H1 (cell line): ENCODE measurements around the gene RBMX. TPM values are rescaled to one million over a fixed set of nuclear protein-coding genes. Genes with fewer than 3 reads are reported as not detected.

ENCODE experiments used
- CTCF ChIA-PET: fragments of 300-600 bp; sonication (Branson Sonifier 250); formaldehyde crosslinking; loops from one replicate; lab custom pipeline; 2021; ENCODE audit not compliant: partially characterized antibody; lab: Charles Lee
- POLR2A ChIA-PET: fragments of 300-600 bp; sonication (Branson Sonifier 250); formaldehyde crosslinking; loops from one replicate; lab custom pipeline; 2021; ENCODE audit warnings: inconsistent platforms; ENCODE audit not compliant: partially characterized antibody; lab: Charles Lee
- DNase-seq, 2 experiments: peaks; one replicate each; pipeline versions ENCODE4 v3.0.0 to v3.0.0-alpha.2; 2010 to 2022; ENCODE audit warnings: low spot score in 2 of 2, low read depth in 1 of 2, mixed read lengths in 1 of 2
- FAIRE-seq: peaks from 2 replicates; lab custom pipeline; 2011; peaks lifted over from hg19 to GRCh38; lab: Jason Lieb, UNC
- H2AFZ ChIP-seq: 2 replicates; pipeline ENCODE4 v1.8.1; 2012; ENCODE audit warnings: low read length, inconsistent platforms
- H2AK5ac ChIP-seq: 2 replicates; pipeline ENCODE4 v1.6.1; 2013; ENCODE audit warnings: low read depth, low read length
- H2BK120ac ChIP-seq: replicated peaks from 2 replicates; pipeline ENCODE3; 2013; ENCODE audit warnings: low read depth, low read length, inconsistent platforms
- H2BK12ac ChIP-seq: 2 replicates; pipeline ENCODE4 v1.6.1; 2013; ENCODE audit warnings: low read depth, low read length
- H2BK15ac ChIP-seq: 2 replicates; pipeline ENCODE4 v1.6.1; 2013; ENCODE audit warnings: low read length
- H2BK20ac ChIP-seq: 2 replicates; pipeline ENCODE4 v1.6.1; 2013; ENCODE audit warnings: low read length
- H2BK5ac ChIP-seq: 2 replicates; pipeline ENCODE4 v1.6.1; 2013; ENCODE audit warnings: low read depth, low read length
- H3K14ac ChIP-seq: 2 replicates; pipeline ENCODE4 v1.6.1; 2013; ENCODE audit warnings: inconsistent platforms; ENCODE audit not compliant: insufficient read length
- H3K18ac ChIP-seq: 2 replicates; pipeline ENCODE4 v1.6.1; 2013; ENCODE audit warnings: low read length; ENCODE audit errors: extremely low read depth
- H3K23ac ChIP-seq: 2 replicates; pipeline ENCODE4 v1.6.1; 2013; ENCODE audit warnings: inconsistent platforms; ENCODE audit not compliant: insufficient read length
- H3K23me2 ChIP-seq: 2 replicates; pipeline ENCODE4 v1.6.1; 2013; ENCODE audit warnings: low read depth, low read length
- H3K27ac ChIP-seq: 2 replicates; pipeline ENCODE4 v1.6.1; 2011; ENCODE audit warnings: low read depth, low read length, inconsistent platforms
- H3K27me3 ChIP-seq, 4 experiments: replicated peaks in 1 of 4; 1 replicate in 1 of 4; 2 replicates in 3 of 4; pipeline versions ENCODE4 v1.6.1 to v1.8.1; 2011 to 2013; ENCODE audit warnings: low read length in 3 of 4, mild to moderate bottlenecking in 3 of 4, inconsistent platforms in 2 of 4, mixed read lengths in 2 of 4, moderate library complexity in 1 of 4; ENCODE audit not compliant: control insufficient read depth in 3 of 4, insufficient read depth in 3 of 4; ENCODE audit errors: extremely low read depth in 1 of 4
- H3K36me3 ChIP-seq, 4 experiments: 2 replicates each; pipeline versions ENCODE4 v1.6.1 to v1.8.1; 2011 to 2013; ENCODE audit warnings: mild to moderate bottlenecking in 4 of 4, low read length in 3 of 4, moderate library complexity in 2 of 4, control low read depth in 1 of 4, inconsistent platforms in 1 of 4; ENCODE audit not compliant: insufficient read depth in 4 of 4, control insufficient read depth in 2 of 4
- H3K4ac ChIP-seq: replicated peaks from 2 replicates; pipeline ENCODE3; 2013; ENCODE audit warnings: low read length, low read depth, mixed read lengths, inconsistent platforms; ENCODE audit not compliant: insufficient read length
- H3K4me1 ChIP-seq, 4 experiments: replicated peaks in 1 of 4; 1 replicate in 1 of 4; 2 replicates in 3 of 4; pipeline versions ENCODE4 v1.6.1 to v1.8.1; 2011 to 2013; ENCODE audit warnings: low read length in 3 of 4, inconsistent platforms in 2 of 4, mixed read lengths in 1 of 4; ENCODE audit not compliant: insufficient read depth in 4 of 4, control insufficient read depth in 3 of 4
- H3K4me2 ChIP-seq, 2 experiments: 2 replicates each; pipeline versions ENCODE4 v1.6.1 to v1.8.1; 2011 to 2013; ENCODE audit warnings: low read depth in 2 of 2, low read length in 2 of 2, control low read depth in 1 of 2, inconsistent platforms in 1 of 2, mild to moderate bottlenecking in 1 of 2; ENCODE audit not compliant: insufficient read depth in 1 of 2
- H3K4me3 ChIP-seq, 4 experiments: fragments of 200-600, 300-600 bp in 1 of 4; sonication (generic), shearing (Covaris generic), sonication (Bioruptor Twin) in 1 of 4; 2 replicates each; pipeline versions ENCODE4 v1.5.1 to v1.8.1; 2011 to 2016; ENCODE audit warnings: low read length in 4 of 4, low read depth in 3 of 4, control low read depth in 2 of 4, inconsistent platforms in 2 of 4, mild to moderate bottlenecking in 2 of 4, mixed read lengths in 1 of 4, moderate library complexity in 1 of 4; ENCODE audit not compliant: insufficient read depth in 2 of 4; ENCODE audit errors: extremely low read depth in 1 of 4
- H3K56ac ChIP-seq: replicated peaks from 2 replicates; pipeline ENCODE3; 2013; ENCODE audit warnings: low read depth, mild to moderate bottlenecking, mixed read lengths, low read length, inconsistent platforms; ENCODE audit not compliant: insufficient read length
- H3K79me1 ChIP-seq: 2 replicates; pipeline ENCODE4 v1.6.1; 2013; ENCODE audit warnings: low read depth, low read length, control low read depth
- H3K79me2 ChIP-seq, 2 experiments: 2 replicates each; pipeline versions ENCODE4 v1.6.1 to v1.8.1; 2012 to 2013; ENCODE audit warnings: low read length in 2 of 2, mild to moderate bottlenecking in 2 of 2, inconsistent platforms in 1 of 2; ENCODE audit not compliant: insufficient read depth in 2 of 2, control insufficient read depth in 1 of 2
- H3K9ac ChIP-seq, 4 experiments: replicated peaks in 1 of 4; 1 replicate in 1 of 4; 2 replicates in 3 of 4; pipeline versions ENCODE4 v1.6.1 to v1.8.1; 2011 to 2013; ENCODE audit warnings: low read depth in 3 of 4, low read length in 3 of 4, control low read depth in 2 of 4, mild to moderate bottlenecking in 2 of 4, moderate library complexity in 2 of 4, inconsistent platforms in 1 of 4; ENCODE audit errors: extremely low read depth in 1 of 4
- H3K9me3 ChIP-seq, 2 experiments: 2 replicates each; pipeline versions ENCODE4 v1.6.1 to v1.8.1; 2012 to 2013; ENCODE audit warnings: mild to moderate bottlenecking in 2 of 2, moderate library complexity in 2 of 2, control low read depth in 1 of 2, inconsistent platforms in 1 of 2, low read depth in 1 of 2, low read length in 1 of 2, mixed read lengths in 1 of 2; ENCODE audit not compliant: insufficient read depth in 2 of 2
- H4K20me1 ChIP-seq, 2 experiments: replicated peaks in 1 of 2; 2 replicates each; pipeline versions ENCODE3 to v1.8.1; 2011 to 2013; ENCODE audit warnings: inconsistent platforms in 2 of 2, low read length in 2 of 2, mild to moderate bottlenecking in 1 of 2; ENCODE audit not compliant: insufficient read depth in 2 of 2, control insufficient read depth in 1 of 2
- H4K5ac ChIP-seq: 2 replicates; pipeline ENCODE4 v1.6.1; 2013; ENCODE audit warnings: low read length, low read depth, mixed read lengths, inconsistent platforms; ENCODE audit not compliant: insufficient read length
- H4K8ac ChIP-seq: 2 replicates; pipeline ENCODE4 v1.8.0; 2013; ENCODE audit warnings: mild to moderate bottlenecking, moderate library complexity, low read length, inconsistent platforms; ENCODE audit not compliant: insufficient read depth; ENCODE audit errors: extremely low read depth
- H4K91ac ChIP-seq: replicated peaks from 2 replicates; pipeline ENCODE3; 2013; ENCODE audit warnings: low read length, mixed read lengths, inconsistent platforms; ENCODE audit not compliant: insufficient read length
- BCL11A ChIP-seq, 2 experiments: IDR thresholded peaks; one replicate each; pipeline ENCODE4 v1.6.1; 2011; ENCODE audit warnings: low read depth in 2 of 2, low read length in 2 of 2, mild to moderate bottlenecking in 2 of 2
- BRCA1 ChIP-seq: IDR thresholded peaks from 2 replicates; pipeline ENCODE4 v1.6.1; 2012; ENCODE audit warnings: low read depth, low read length, improper control_type of control experiment
- EGR1 ChIP-seq: IDR thresholded peaks from 2 replicates; pipeline ENCODE4 v1.6.1; 2011; ENCODE audit warnings: low read depth, low read length, borderline replicate concordance
- GABPA ChIP-seq: IDR thresholded peaks from 2 replicates; pipeline ENCODE4 v1.6.1; 2011; ENCODE audit warnings: mild to moderate bottlenecking, low read length, moderate library complexity, borderline replicate concordance; ENCODE audit not compliant: insufficient read depth
- HDAC6 ChIP-seq: IDR thresholded peaks from one replicate; pipeline ENCODE4 v1.7.1; 2012; ENCODE audit warnings: low read depth, mild to moderate bottlenecking, inconsistent platforms, low read length, moderate library complexity
- JUN ChIP-seq: IDR thresholded peaks from 2 replicates; pipeline ENCODE4 v1.6.1; 2011; ENCODE audit warnings: low read depth, mild to moderate bottlenecking, improper control_type of control experiment, low read length
- KDM1A ChIP-seq: fragments of 200-600, 300-600 bp; sonication (generic); IDR thresholded peaks from 2 replicates; pipeline ENCODE4 v1.7.1; 2016; ENCODE audit warnings: mild to moderate bottlenecking, low read length, borderline replicate concordance
- KDM4A ChIP-seq: IDR thresholded peaks from one replicate; pipeline ENCODE4 v1.7.1; 2012; ENCODE audit warnings: low read depth, mild to moderate bottlenecking, moderate library complexity, low read length, inconsistent platforms; ENCODE audit not compliant: severe bottlenecking
- NRF1 ChIP-seq: IDR thresholded peaks from 2 replicates; pipeline ENCODE4 v1.6.1; 2011; ENCODE audit warnings: mild to moderate bottlenecking, low read depth, low read length, improper control_type of control experiment
- POLR2AphosphoS5 ChIP-seq: IDR thresholded peaks from 2 replicates; pipeline ENCODE4 v1.6.1; 2011; ENCODE audit warnings: low read depth, low read length
- SAP30 ChIP-seq: fragments of 300-600 bp; sonication (generic); IDR thresholded peaks from 2 replicates; pipeline ENCODE4 v1.7.1; 2012; ENCODE audit warnings: low read length, moderate library complexity, mild to moderate bottlenecking, inconsistent platforms; ENCODE audit not compliant: insufficient read depth, insufficient replicate concordance
- SRF ChIP-seq: IDR thresholded peaks from 2 replicates; pipeline ENCODE4 v1.6.1; 2011; ENCODE audit warnings: mild to moderate bottlenecking, low read depth, low read length, moderate library complexity
- YY1 ChIP-seq: IDR thresholded peaks from 2 replicates; pipeline ENCODE4 v1.6.1; 2011; ENCODE audit warnings: low read depth, mild to moderate bottlenecking, low read length
- WGBS, 2 experiments: shearing (Covaris generic) in 1 of 2; methylation state at CpG; one replicate each; pipeline versions ENCODE4 v1.1.6 to v1.1.7; 2013 to 2015; ENCODE audit warnings: low lambda C conversion rate in 2 of 2, mixed read lengths in 2 of 2, inconsistent platforms in 1 of 2, low coverage in 1 of 2, missing lambda C conversion rate in 1 of 2; ENCODE audit not compliant: insufficient replicate concordance in 2 of 2, insufficient coverage in 1 of 2, insufficient read length in 1 of 2; ENCODE audit errors: extremely low coverage in 1 of 2, missing lambda C conversion rate in 1 of 2; 5-methylcytosine and 5-hydroxymethylcytosine counted together
- polyA plus RNA-seq, 7 experiments: library from polyadenylated mRNA; depleted of rRNA in 3 of 7; stranded (reverse) in 5 of 7; unstranded in 2 of 7; fragments of >200 nt in 5 of 7; fragments of 200-250 nt in 2 of 7; gene quantifications; 1 replicate in 5 of 7; 2 replicates in 1 of 7; 4 replicates in 1 of 7; pipeline versions ENCODE4 v1.2.1 to v1.2.3, GENCODE V29; 2011 to 2013; ENCODE audit warnings: missing spikeins in 2 of 7, mixed read lengths in 2 of 7
- total RNA-seq: library from RNA; stranded (reverse); fragmentation: NEBNext Ultra II Directional; extraction: Animal tissue kit (Norgen Biotek cat#: 25700); gene quantifications from 2 replicates; pipeline ENCODE4 v1.2.1, GENCODE V29; 2021

RBMX gene
- total and polyA plus RNA-seq, 2 of the 8 experiments (the other 6 are each of a cell fraction or from before 2014, with no cell fraction given), result 213 to 476 TPM

- DNase-seq (no peak), FAIRE-seq (no peak)
- H3K9me3 ChIP-seq, result no peaks in the 10 kb centered on the region
- no peak overlapping the region for H4K5ac ChIP-seq
- no peaks in the 10 kb centered on the region for H4K20me1 ChIP-seq
- no peak overlapping the region for H2AFZ ChIP-seq
- peaks cover 0 to 18% (median 5%) of the 10 kb centered on the region in 4 experiments; a peak in 5 of 8 replicates for H3K36me3 ChIP-seq
- WGBS, 2 experiments, result 98 to 100% methylated on average over 1 to 4 of the region's 4 CpGs
- no peaks in the 10 kb centered on the region for H3K79me2 ChIP-seq
- H3K4me1 ChIP-seq, result no peaks in the 10 kb centered on the region
- no peak overlapping the region for H2AK5ac ChIP-seq
- no peak overlapping the region for H2BK5ac ChIP-seq
- H3K23me2 ChIP-seq, result no peaks in the 10 kb centered on the region
- no peak overlapping the region for H3K18ac ChIP-seq
- H3K23ac ChIP-seq, result no peak overlapping the region
- H2BK15ac ChIP-seq, result no peak overlapping the region
- H2BK20ac ChIP-seq, result no peak overlapping the region
- no peaks in the 10 kb centered on the region for H3K27me3 ChIP-seq
- no peak overlapping the region for H3K4ac ChIP-seq
- H4K8ac ChIP-seq, result no peak overlapping the region
- ChIA-PET CTCF (no interaction called here), POLR2A (interaction anchor here (0.5 to 2.2 kb wide), 7 partner anchors 9 to 1268 kb away, joined by 3 to 13 read pairs (median 5); partner anchors contain the start of gene RBMX)
- H3K4me3 ChIP-seq, result no peak overlapping the region
- no peak overlapping the region for H2BK120ac ChIP-seq
- H3K56ac ChIP-seq, result no peak overlapping the region
- H3K14ac ChIP-seq, result no peak overlapping the region
- H3K4me2 ChIP-seq, result no peak overlapping the region
- TF ChIP-seq EGR1 (no peak), KDM1A (no peak), POLR2AphosphoS5 (no peak), GABPA (no peak), NRF1 (no peak), BRCA1 (no peak), BCL11A (IDR thresholded peaks at IDR 0.05; ENCODE audit: low read depth in 2 of 2, low read length in 2 of 2) (no peak), KDM4A (no peak), YY1 (no peak), JUN (no peak), HDAC6 (no peak), SRF (no peak), SAP30 (no peak)
- no peaks in the 10 kb centered on the region for H3K79me1 ChIP-seq
- H2BK12ac ChIP-seq, result no peak overlapping the region
- H3K9ac ChIP-seq, result no peak overlapping the region
- H4K91ac ChIP-seq, result no peak overlapping the region
- H3K27ac ChIP-seq, result no peak overlapping the region
Measured at GRCh38 chrX:136858007-136858756, 22.3 kb downstream of the RBMX start.
